Muscle of leg (tissue), 11 donors: ENCODE results near the gene ANKRD62. TPM values are rescaled to one million over a fixed set of nuclear protein-coding genes. Genes with fewer than 3 reads are reported as not detected.
"Not testable (repeated sequence)": the region's sequence is repeated elsewhere in the genome, so short reads cannot be mapped to it uniquely, and the experiment has no call there.

Experiments used
- DNase-seq: peaks from one replicate; pipeline ENCODE4 v3.0.0; 2013
- H3K27ac ChIP-seq: one replicate; pipeline ENCODE4 v1.5.1; 2013; ENCODE audit warnings: mild to moderate bottlenecking, low read length, control low read depth
- H3K27me3 ChIP-seq: one replicate; pipeline ENCODE4 v1.6.1; 2013; ENCODE audit warnings: low read length; ENCODE audit not compliant: control insufficient read depth, insufficient read depth
- H3K36me3 ChIP-seq: one replicate; pipeline ENCODE4 v1.6.1; 2013; ENCODE audit warnings: low read length; ENCODE audit not compliant: control insufficient read depth, insufficient read depth
- H3K4me1 ChIP-seq: one replicate; pipeline ENCODE4 v1.6.1; 2013; ENCODE audit warnings: low read length; ENCODE audit not compliant: control insufficient read depth, insufficient read depth
- H3K4me3 ChIP-seq: one replicate; pipeline ENCODE4 v1.5.1; 2013; ENCODE audit warnings: low read length, control low read depth
- H3K9me3 ChIP-seq: replicated peaks from 2 replicates; pipeline ENCODE4 v1.6.1; 2013; ENCODE audit warnings: low read depth, low read length; ENCODE audit not compliant: control insufficient read depth
- WGBS: methylation state at CpG from one replicate; pipeline ENCODE4 v1.1.5; 2013; ENCODE audit warnings: missing lambda C conversion rate; ENCODE audit not compliant: insufficient coverage; 5-methylcytosine and 5-hydroxymethylcytosine counted together
- polyA plus RNA-seq, 8 donors: library from polyadenylated mRNA; unstranded; fragments of 120-200 nt; gene quantifications; one replicate each; pipeline versions ENCODE4 v1.2.1 to v1.2.3, GENCODE V29; 2013; ENCODE audit warnings: inconsistent platforms in 1 of 8, low replicate concordance in 1 of 8; ENCODE audit not compliant: insufficient read length in 8 of 8, insufficient read depth in 1 of 8
- total RNA-seq: library from RNA; stranded (reverse); fragments of 120-200 nt; gene quantifications from one replicate; pipeline ENCODE4 v1.2.4, GENCODE V29; 2013

The ANKRD62 gene
- total and polyA plus RNA-seq, 9 donors: 0.04 to 0.07 (median 0.05) TPM; not detected in 6

DNA sequence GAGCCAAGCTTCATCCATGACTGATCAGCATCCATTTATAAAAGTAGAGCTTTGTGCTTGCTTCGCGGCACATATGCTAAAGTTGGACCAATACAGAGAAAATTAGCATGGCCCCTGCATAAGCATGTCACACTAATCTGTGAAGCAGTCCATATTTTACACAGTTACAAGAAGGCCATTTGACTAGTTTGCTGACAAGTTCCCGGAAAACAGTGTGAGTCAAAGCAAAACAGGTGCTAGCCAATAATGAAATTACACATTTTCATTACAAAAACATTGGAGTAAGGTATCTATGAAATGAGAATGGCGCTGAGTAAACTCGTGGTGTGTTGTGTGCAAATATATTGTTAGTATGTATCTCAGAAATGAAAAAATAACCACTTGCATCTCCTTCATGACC is 4.7 kb downstream of the ANKRD62 start:
- no peak overlapping the region for H3K27ac ChIP-seq
- H3K4me3 ChIP-seq: no peak overlapping the region
- no peaks in the 10 kb centered on the region for H3K9me3 ChIP-seq
- WGBS: 50% methylated on average over 2 of the region's 5 CpGs
- no peaks in the 10 kb centered on the region for H3K27me3 ChIP-seq
- no peaks in the 10 kb centered on the region for H3K4me1 ChIP-seq
- no peaks in the 10 kb centered on the region for H3K36me3 ChIP-seq
- no peak for DNase-seq

DNA sequence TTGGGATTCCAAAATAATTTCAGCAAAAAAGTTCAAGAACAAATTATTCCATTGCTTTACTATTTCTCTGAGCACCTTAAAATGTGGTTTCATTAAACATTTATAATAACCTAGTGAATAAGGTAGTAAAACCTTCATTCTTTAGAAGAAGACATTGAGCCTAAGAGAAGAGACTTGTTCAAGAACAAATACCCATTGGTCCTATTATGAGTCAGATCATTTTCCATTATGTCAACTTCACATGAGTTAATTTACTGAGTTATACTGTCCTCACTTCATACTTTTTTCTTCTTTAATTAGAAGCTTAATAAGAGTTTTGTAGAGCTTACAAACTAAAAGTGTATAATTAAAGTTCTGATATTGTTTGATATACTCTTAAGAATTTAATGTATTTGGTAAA is 5.5 kb downstream of the ANKRD62 start:
- H3K4me1 ChIP-seq: no peaks in the 10 kb centered on the region
- no peak for DNase-seq
- no peaks in the 10 kb centered on the region for H3K9me3 ChIP-seq
- H3K27me3 ChIP-seq: no peaks in the 10 kb centered on the region
- H3K36me3 ChIP-seq: no peaks in the 10 kb centered on the region
- no peak overlapping the region for H3K27ac ChIP-seq
- no peak overlapping the region for H3K4me3 ChIP-seq

DNA sequence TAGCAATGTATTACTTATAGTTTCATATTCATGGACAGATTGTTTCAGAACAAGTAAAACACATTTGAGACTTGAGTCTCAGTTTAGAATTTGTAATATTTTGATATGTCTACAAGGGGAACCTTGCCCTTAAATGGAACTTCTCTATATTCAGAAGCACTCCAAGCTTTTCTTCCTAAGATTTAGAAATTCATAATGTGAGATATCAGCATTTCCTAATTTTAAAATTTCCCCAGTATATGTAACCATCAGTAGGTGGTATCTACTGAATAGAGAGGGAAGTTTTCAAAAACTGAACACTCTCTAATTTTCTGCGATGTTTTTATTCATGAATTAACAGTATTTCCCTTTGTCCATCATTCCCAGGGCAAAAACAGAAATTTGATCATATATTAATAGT is 7.6 kb downstream of the ANKRD62 start:
- no peaks in the 10 kb centered on the region for H3K36me3 ChIP-seq
- no peaks in the 10 kb centered on the region for H3K27me3 ChIP-seq
- no peaks in the 10 kb centered on the region for H3K4me1 ChIP-seq
- no peak overlapping the region for H3K27ac ChIP-seq
- no peak overlapping the region for H3K4me3 ChIP-seq
- H3K9me3 ChIP-seq: no peaks in the 10 kb centered on the region
- no CpG with 5 or more reads among the region's 1 CpG for WGBS
- no peak for DNase-seq

DNA sequence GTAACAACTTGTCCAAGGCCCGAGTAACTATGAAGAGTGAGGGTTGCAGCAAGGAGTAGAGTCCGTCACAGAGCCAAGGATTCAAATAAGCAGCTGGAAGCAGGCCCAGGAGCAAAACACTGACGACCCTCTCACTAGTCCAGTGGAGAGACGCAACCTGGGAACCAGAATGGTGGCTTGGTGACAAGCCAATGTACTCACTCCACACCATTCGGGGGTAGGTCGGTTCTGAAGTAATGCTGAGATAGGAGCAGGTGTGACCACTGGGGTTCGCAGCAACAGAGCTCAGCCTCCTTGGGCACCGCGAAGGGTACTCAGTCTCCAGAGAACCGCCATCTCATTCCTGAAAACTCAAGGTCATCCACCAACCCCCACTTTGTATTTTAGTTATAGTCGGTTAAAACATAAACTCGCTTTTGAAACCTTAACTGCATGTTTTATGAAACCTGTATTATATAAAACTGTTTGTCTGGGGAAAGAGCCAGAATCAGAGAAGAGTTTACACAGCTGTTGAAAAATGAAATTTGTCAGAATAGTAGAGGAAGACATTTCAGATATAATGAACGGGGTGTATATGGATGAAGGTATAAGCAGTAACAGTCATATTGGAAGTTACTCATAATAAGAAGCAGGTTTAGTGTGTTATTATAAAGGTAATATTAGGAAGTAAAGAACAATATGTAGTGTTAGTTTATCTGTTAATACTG is 8.6 kb downstream of the ANKRD62 start:
- Histone ChIP-seq H3K4me3 (no peak overlapping the region), H3K27ac (no peak overlapping the region), H3K27me3 (no peaks in the 10 kb centered on the region), H3K36me3 (no peaks in the 10 kb centered on the region), H3K9me3 (no peaks in the 10 kb centered on the region), H3K4me1 (no peaks in the 10 kb centered on the region)
- 19% methylated on average over 3 of the region's 13 CpGs for WGBS
- no peak for DNase-seq

GRCh38 chr18:12106471-12106870 is 12.8 kb downstream of the ANKRD62 start:
- WGBS: no CpG with 5 or more reads among the region's 2 CpGs
- no peaks in the 10 kb centered on the region for H3K27me3 ChIP-seq
- no peak overlapping the region for H3K27ac ChIP-seq
- H3K36me3 ChIP-seq: no peaks in the 10 kb centered on the region
- H3K4me3 ChIP-seq: no peak overlapping the region
- peak; percentile 43 for DNase-seq
- H3K9me3 ChIP-seq: no peaks in the 10 kb centered on the region
- H3K4me1 ChIP-seq: no peaks in the 10 kb centered on the region

DNA sequence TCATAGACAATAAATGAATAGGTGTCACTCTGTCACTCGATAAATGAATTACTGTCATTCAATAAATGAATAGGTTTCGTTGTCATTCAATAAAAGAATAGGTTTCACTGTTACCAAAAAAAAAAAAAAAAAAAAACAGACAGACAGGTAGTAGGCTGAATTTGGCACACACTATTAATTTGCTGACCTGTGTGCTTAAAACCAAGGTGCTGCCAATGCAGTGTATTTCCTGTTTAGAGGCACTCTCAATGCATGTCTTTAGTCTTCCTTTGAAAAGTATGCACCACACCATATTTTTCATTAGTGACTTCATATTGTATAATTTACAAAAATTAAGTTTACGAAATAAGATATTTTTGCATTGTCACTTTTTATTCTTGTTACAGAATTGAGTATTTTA is 16.2 kb downstream of the ANKRD62 start:
- no peaks in the 10 kb centered on the region for H3K36me3 ChIP-seq
- H3K9me3 ChIP-seq: no peaks in the 10 kb centered on the region
- DNase-seq: no peak
- no peaks in the 10 kb centered on the region for H3K4me1 ChIP-seq
- WGBS: no CpG with 5 or more reads among the region's 3 CpGs
- no peak overlapping the region for H3K27ac ChIP-seq
- no peaks in the 10 kb centered on the region for H3K27me3 ChIP-seq
- H3K4me3 ChIP-seq: no peak overlapping the region

DNA sequence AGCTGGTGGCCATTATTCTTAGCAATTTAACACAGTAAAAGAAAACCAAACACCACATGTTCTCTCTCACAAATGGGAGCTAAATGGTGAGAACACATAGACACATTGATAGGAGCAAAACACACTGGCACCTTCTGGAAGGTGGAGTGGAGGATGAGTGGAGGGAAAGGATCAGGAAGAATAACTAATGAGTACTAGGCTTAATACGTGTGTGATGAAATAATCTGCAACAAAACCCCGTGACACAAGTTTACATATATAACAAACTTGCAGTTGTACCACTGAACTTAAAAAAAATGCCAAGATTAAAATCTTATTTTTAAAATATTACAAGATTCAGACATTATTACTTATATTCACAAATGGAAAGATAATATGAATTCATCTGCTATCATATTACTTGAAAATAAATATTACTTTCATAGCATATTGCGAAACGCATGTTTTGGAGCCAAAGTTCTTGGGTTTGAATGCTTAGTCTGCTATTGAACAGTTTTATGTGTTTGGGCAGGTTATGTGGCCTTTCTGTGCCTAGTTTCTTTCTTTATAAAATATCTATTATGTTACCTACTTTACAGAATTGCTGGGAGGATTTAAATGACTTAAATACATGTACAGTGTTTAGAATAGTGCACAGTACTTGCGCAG is 20.5 kb downstream of the ANKRD62 start:
- no peaks in the 10 kb centered on the region for H3K27me3 ChIP-seq
- no peaks in the 10 kb centered on the region for H3K9me3 ChIP-seq
- H3K27ac ChIP-seq: no peak overlapping the region
- no CpG with 5 or more reads among the region's 5 CpGs for WGBS
- no peaks in the 10 kb centered on the region for H3K36me3 ChIP-seq
- no peaks in the 10 kb centered on the region for H3K4me1 ChIP-seq
- H3K4me3 ChIP-seq: no peak overlapping the region
- peak; percentile 30 for DNase-seq

GRCh38 chr18:12119358-12119757 is 25.7 kb downstream of the ANKRD62 start:
- Histone ChIP-seq H3K9me3 (no peaks in the 10 kb centered on the region), H3K4me1 (no peaks in the 10 kb centered on the region), H3K27ac (no peak overlapping the region), H3K4me3 (no peak overlapping the region), H3K27me3 (no peaks in the 10 kb centered on the region), H3K36me3 (no peaks in the 10 kb centered on the region)
- DNase-seq: no peak
- no CpG with 5 or more reads among the region's 2 CpGs for WGBS

DNA sequence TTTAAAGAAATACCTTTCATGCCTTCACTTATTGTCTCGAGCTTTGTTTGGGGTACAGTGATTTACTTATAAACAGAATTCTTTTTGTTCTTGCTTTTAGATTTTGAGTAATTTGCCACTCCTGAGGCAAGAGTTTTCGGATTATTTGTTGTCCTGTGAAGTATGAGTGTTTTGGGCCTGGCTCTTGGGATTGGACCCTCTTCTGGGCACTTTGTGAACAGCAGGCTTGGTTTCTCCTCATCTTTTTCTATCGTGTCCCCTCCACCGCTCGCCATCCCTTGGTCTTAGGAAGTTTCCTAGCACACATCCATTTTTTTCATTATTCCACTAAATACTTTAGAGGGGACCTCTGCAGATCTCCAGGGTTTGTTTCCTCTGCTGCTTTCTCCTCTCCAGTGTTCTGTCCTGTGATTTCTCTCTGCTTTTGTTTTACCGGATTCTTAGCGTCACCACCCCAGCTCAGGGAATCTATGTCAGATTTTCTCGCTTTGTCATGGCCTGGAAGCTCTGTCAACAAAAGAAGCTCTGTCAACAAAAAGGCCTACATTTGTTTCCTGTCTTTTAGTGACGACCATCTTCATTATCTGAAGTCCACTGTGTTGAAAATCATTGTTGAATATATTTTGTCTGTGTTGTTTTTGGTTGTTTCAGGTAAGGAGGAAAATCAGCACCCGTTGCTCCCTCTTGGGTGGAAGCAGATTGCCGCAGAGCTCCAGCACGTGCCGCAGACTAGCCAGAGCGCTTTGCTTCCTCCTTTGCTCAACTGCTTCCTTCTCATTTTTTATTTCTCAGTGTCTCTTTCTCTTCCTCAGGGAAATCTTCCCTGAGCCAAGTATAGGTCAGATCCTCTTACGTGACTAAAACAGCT is 27.8 kb downstream of the ANKRD62 start:
- Histone ChIP-seq H3K9me3 (no peaks in the 10 kb centered on the region), H3K4me1 (no peaks in the 10 kb centered on the region), H3K27ac (no peak overlapping the region), H3K4me3 (no peak overlapping the region), H3K36me3 (no peaks in the 10 kb centered on the region), H3K27me3 (no peaks in the 10 kb centered on the region)
- DNase-seq: peak; percentile 30
- 80% methylated on average over 2 of the region's 15 CpGs for WGBS

DNA sequence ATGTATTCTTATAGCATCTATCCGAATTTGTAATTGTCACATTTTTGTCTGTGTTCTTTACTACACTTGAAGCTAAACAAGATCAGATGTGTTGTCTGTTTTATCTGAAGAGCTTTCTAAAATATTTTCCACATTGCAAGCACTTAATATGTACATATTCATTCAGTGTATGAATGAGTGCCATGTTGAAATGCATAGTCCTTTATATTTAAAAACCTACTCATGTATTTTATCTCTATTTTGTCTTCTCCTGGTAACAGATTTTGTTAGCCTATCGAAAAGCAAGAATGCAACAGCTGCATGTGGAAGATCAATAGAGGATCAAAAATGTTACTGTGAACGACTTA is 28.4 kb downstream of the ANKRD62 start:
- not testable (repeated sequence) for H3K4me3 ChIP-seq, H3K36me3 ChIP-seq, DNase-seq, H3K27ac ChIP-seq, H3K4me1 ChIP-seq, H3K27me3 ChIP-seq, H3K9me3 ChIP-seq
- WGBS: no CpG with 5 or more reads among the region's 3 CpGs
